Psoas muscle (tissue), 8 donors: Measurements from ENCODE around the gene CDCA8. TPM values are rescaled to one million over a fixed set of nuclear protein-coding genes. Genes with fewer than 3 reads are reported as not detected.

Experiments
- ATAC-seq, 4 donors: fragments of 200-7000 bp; cut with Tn5 transposase; one replicate each; pipeline ENCODE4 v1.9.1; 2020; ENCODE audit warnings: moderate library complexity in 3 of 4, mild to moderate bottlenecking in 2 of 4
- DNase-seq, 2 donors: peaks; one replicate each; pipeline ENCODE4 v3.0.0-alpha.2; 2020
- H3K27ac ChIP-seq: fragments of 200-600 bp; one replicate; pipeline ENCODE4 v1.8.0; 2022
- H3K27me3 ChIP-seq, 3 donors: fragments of 200-600 bp in 1 of 3; one replicate each; pipeline versions ENCODE4 v1.6.1 to v1.8.0; 2013 to 2022; ENCODE audit warnings: low read length in 2 of 3, mild to moderate bottlenecking in 2 of 3, moderate library complexity in 1 of 3; ENCODE audit not compliant: insufficient read depth in 3 of 3
- H3K36me3 ChIP-seq, 2 donors: fragments of 200-600 bp in 1 of 2; one replicate each; pipeline versions ENCODE4 v1.6.1 to v1.8.0; 2013 to 2022; ENCODE audit warnings: low read depth in 1 of 2, mild to moderate bottlenecking in 1 of 2, moderate library complexity in 1 of 2; ENCODE audit not compliant: insufficient read depth in 1 of 2
- H3K4me1 ChIP-seq: fragments of 200-600 bp; one replicate; pipeline ENCODE4 v1.8.0; 2022
- H3K4me3 ChIP-seq: fragments of 200-600 bp; one replicate; pipeline ENCODE4 v1.8.0; 2022; ENCODE audit warnings: mild to moderate bottlenecking
- H3K9me3 ChIP-seq: fragments of 200-600 bp; one replicate; pipeline ENCODE4 v1.8.0; 2022
- WGBS, 3 donors: extraction: QIAGEN DNeasy Blood & Tissue Kit; methylation state at CpG; one replicate each; pipeline versions ENCODE4 v1.1.6 to v1.1.7; 2013; 5-methylcytosine and 5-hydroxymethylcytosine counted together
- intact Hi-C, 2 donors: fragments of 100-400 bp; cut with DNase I; formaldehyde crosslinking; loops; one replicate each; pipeline versions ENCODE4 v1.11.0 to v1.14.2; 2022
- polyA plus RNA-seq, 3 donors: library from polyadenylated mRNA; stranded (reverse); fragments of 200-250 nt; gene quantifications; one replicate each; pipeline ENCODE4 v1.2.3, GENCODE V29; 2013
- total RNA-seq, 4 donors: library from RNA; stranded (reverse); fragmentation: NEBNext Ultra II Directional in 2 of 4; extraction: Animal tissue kit (Norgen Biotek cat#: 25700) in 2 of 4; gene quantifications; one replicate each; pipeline versions ENCODE4 v1.2.1 to v1.2.4, GENCODE V29; 2021 to 2023
- TF ChIP-seq, protein P1 (sequence below): fragments of 200-600 bp; IDR thresholded peaks from one replicate; pipeline ENCODE4 v1.8.0; 2022; ENCODE audit warnings: antibody characterized with exemption
- donor health status: healthy with polysubstance abuse.
- donor health status: DM: no; HTN: no; CAD: no; lungs with moderate emphysema.
- donor health status: Bipolar disorder and iron deficiency.
- donor health status: healthy.
- donor health status: DM: yes; HTN: yes; CAD: no.
- donor health status: DM: no; HTN: no; CAD: no.
- donor health status: DM: no; HTN: no; CAD: no.
- donor health status: DM: yes; HTN: yes; CAD: no.

Gene CDCA8
- total and polyA plus RNA-seq, 7 donors = 0.10 to 0.78 (median 0.23) TPM

DNA sequence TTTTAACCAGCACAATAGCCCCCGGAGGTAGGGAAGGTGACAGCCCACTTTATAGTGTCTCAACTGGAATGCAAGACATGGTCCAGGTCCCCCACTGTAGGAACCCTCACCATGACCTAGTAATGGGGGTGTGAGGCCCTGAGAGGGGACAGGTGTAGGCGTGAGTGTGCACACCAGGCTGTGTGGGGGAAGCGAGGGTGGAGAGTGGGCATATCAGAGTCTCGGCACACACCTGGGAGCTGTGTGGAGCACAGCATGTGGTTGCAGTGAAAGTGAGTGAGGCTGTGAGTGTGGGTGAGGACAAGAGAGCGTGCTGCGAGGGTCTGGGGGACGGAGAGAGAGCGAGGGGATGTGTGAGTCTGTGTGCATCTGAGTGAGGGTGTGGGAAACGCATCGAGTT is 40.5 kb upstream of the CDCA8 start:
- DNase-seq (no peak), ATAC-seq (no peak)
- intact Hi-C loops = no loop called here
- H3K36me3 ChIP-seq = no peaks in the 10 kb centered on the region
- H3K4me1 ChIP-seq = no peaks in the 10 kb centered on the region
- H3K27me3 ChIP-seq = peaks cover 0 to 2% (median 0%) of the 10 kb centered on the region in 3 donors
- H3K9me3 ChIP-seq = no peaks in the 10 kb centered on the region
- H3K4me3 ChIP-seq = no peak overlapping the region
- H3K27ac ChIP-seq = no peak overlapping the region
- WGBS, 3 donors = 56 to 62% (median 56%) methylated on average over 10 of the region's 10 CpGs
- TF ChIP-seq, protein P1, sequence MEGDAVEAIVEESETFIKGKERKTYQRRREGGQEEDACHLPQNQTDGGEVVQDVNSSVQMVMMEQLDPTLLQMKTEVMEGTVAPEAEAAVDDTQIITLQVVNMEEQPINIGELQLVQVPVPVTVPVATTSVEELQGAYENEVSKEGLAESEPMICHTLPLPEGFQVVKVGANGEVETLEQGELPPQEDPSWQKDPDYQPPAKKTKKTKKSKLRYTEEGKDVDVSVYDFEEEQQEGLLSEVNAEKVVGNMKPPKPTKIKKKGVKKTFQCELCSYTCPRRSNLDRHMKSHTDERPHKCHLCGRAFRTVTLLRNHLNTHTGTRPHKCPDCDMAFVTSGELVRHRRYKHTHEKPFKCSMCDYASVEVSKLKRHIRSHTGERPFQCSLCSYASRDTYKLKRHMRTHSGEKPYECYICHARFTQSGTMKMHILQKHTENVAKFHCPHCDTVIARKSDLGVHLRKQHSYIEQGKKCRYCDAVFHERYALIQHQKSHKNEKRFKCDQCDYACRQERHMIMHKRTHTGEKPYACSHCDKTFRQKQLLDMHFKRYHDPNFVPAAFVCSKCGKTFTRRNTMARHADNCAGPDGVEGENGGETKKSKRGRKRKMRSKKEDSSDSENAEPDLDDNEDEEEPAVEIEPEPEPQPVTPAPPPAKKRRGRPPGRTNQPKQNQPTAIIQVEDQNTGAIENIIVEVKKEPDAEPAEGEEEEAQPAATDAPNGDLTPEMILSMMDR = no peak

DNA sequence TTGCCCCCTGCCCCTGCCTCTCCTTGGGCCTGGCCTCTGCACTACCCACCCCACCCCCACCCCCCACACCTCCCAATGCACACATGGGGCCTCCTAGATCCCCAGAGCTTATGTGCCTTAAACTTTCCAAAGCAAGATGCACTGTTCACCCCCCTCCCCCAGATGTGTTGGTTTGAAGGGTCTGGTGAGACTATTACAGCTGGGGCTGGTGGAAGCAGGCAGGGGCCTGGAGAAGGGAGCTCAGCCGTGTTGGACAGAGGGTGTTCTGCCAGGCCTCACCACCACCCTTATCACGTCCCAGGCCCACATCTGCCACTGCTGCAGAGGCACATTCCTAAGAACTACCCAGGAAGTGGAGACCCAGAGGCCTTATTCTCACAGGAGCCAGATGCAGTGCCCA is 39.3 kb upstream of the CDCA8 start:
- TF ChIP-seq, protein P1 = no peak
- Histone ChIP-seq H3K4me1 (no peaks in the 10 kb centered on the region), H3K27ac (no peak overlapping the region), H3K4me3 (no peak overlapping the region), H3K36me3 (no peaks in the 10 kb centered on the region), H3K9me3 (no peaks in the 10 kb centered on the region), H3K27me3 (peaks cover 0 to 14% (median 0%) of the 10 kb centered on the region in 3 donors)
- DNase-seq (peak in 1 of 2 donors; percentile 41), ATAC-seq (no peak)
- WGBS, 3 donors = 44 to 61% (median 58%) methylated on average over 2 of the region's 2 CpGs
- intact Hi-C loops = no loop called here

DNA sequence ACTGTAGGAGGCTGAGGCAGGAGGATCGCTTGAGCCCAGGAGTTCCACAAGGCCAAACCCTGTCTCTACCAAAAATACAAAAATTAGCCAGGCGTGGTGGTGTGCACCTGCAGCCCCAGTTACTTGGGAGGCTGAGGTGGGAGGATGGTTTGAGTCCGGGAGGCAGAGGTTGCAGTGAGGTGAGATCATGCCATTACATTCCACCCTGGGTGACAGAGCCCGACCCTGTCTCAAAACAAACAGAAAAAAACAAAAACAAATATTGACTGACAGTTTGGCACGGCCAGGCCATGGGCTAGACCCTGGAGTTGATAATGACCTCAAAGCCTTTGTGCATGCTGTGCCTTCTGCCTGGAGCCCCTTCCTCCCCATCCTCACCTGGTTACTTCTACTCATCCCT is 38.4 kb upstream of the CDCA8 start:
- Histone ChIP-seq H3K4me1 (no peaks in the 10 kb centered on the region), H3K27ac (no peak overlapping the region), H3K36me3 (no peaks in the 10 kb centered on the region), H3K9me3 (no peaks in the 10 kb centered on the region), H3K27me3 (peaks cover 0 to 22% (median 0%) of the 10 kb centered on the region in 3 donors), H3K4me3 (no peak overlapping the region)
- ATAC-seq (no peak), DNase-seq (no peak)
- intact Hi-C loops = no loop called here
- 75 to 83% (median 80%) methylated on average over 5 of the region's 5 CpGs for WGBS, 3 donors
- TF ChIP-seq, protein P1 = no peak

DNA sequence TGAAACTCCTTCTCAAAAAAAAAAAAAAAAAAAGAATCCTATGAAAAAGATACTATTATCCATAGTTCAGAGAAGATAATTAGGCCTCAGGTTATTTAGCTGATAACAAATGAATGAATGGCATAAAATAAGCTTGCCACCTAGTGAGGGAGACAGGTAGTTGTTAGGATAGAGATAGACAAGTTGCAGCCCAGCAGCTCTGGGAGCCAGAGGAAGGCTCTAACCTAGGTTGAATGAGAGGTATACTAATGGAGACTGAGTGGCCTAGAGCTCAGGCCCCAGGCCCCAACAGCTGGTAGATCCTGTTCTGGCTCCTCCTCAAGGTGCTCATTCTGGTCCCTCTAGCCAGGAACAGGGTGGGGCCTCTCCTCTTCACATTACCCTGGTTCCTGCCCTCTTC is 37.0 kb upstream of the CDCA8 start:
- DNase-seq (no peak), ATAC-seq (no peak)
- TF ChIP-seq, protein P1 = no peak
- intact Hi-C loops = no loop called here
- H3K27me3 ChIP-seq = peaks cover 0 to 31% (median 2%) of the 10 kb centered on the region in 3 donors
- no peaks in the 10 kb centered on the region for H3K4me1 ChIP-seq
- H3K36me3 ChIP-seq = no peaks in the 10 kb centered on the region
- H3K9me3 ChIP-seq = no peaks in the 10 kb centered on the region
- H3K4me3 ChIP-seq = no peak overlapping the region
- H3K27ac ChIP-seq = no peak overlapping the region

DNA sequence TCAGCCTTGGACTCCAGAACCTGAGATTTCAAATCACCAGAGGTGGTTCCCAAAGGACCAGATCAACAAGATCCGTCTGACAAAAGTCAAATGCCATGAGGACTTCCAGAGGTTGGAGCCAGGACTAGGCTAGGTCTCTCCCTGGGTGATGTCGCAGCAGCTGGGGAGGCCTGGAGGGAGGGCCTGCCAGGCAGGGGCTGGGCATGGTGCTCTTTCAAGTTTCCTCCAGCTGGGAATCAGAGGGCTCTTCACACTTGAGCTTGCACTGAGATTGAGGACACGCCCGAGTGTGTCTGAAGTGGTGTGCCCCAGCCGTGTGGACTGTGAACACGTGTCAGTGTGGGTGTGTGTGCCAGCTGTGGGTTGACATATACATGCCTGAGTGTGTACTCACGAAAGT is 36.3 kb upstream of the CDCA8 start:
- H3K9me3 ChIP-seq = no peaks in the 10 kb centered on the region
- no peaks in the 10 kb centered on the region for H3K4me1 ChIP-seq
- peaks cover 0 to 31% (median 2%) of the 10 kb centered on the region in 3 donors for H3K27me3 ChIP-seq
- no peak overlapping the region for H3K4me3 ChIP-seq
- no peaks in the 10 kb centered on the region for H3K36me3 ChIP-seq
- intact Hi-C loops = no loop called here
- no peak overlapping the region for H3K27ac ChIP-seq
- TF ChIP-seq, protein P1 = no peak
- DNase-seq = no peak
- WGBS, 3 donors = 36 to 45% (median 37%) methylated on average over 7 of the region's 7 CpGs
- no peak for ATAC-seq
